ENCODE measurements around the gene TRIM63.

DNA sequence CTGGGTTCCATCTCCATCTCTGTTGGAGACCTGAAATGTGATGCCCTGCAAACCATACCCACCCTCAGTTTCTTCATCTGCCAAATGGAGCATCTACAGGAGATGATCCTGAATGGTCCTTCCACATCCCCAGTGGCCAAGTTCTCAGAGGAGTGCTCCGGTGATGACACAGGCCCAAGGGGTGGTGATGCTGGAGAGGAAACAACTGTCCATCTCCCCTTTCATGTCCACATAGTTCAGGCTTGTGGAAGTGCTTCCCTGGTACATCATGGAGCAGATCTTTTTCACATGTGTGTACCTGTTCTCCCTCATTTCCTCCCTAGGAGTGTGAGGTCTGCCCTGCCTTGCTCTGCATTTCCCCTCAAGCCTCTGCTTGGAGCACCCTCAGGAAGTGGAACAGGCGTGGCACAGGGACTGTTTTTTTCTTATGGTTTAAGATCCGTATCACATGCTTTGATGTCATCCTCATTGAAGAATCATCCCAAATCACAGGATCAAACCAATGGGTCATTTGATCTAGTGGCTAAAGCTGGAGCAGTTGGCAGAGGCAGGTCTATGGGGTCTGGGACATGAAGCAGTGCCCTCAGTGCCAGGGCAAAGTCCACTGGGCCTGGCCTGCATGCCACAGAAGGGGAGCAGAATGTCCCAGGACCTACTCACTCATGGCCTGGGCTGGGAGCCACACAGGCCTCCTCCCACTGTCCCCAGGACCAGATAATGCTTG, 8.2 kb upstream of the TRIM63 start:
- TF ChIP-seq, protein P1, sequence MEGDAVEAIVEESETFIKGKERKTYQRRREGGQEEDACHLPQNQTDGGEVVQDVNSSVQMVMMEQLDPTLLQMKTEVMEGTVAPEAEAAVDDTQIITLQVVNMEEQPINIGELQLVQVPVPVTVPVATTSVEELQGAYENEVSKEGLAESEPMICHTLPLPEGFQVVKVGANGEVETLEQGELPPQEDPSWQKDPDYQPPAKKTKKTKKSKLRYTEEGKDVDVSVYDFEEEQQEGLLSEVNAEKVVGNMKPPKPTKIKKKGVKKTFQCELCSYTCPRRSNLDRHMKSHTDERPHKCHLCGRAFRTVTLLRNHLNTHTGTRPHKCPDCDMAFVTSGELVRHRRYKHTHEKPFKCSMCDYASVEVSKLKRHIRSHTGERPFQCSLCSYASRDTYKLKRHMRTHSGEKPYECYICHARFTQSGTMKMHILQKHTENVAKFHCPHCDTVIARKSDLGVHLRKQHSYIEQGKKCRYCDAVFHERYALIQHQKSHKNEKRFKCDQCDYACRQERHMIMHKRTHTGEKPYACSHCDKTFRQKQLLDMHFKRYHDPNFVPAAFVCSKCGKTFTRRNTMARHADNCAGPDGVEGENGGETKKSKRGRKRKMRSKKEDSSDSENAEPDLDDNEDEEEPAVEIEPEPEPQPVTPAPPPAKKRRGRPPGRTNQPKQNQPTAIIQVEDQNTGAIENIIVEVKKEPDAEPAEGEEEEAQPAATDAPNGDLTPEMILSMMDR (conservative IDR thresholded peaks at IDR 0.05; ENCODE audit: low read length): no peak
- TF ChIP-seq EZH2phosphoT487 (IDR thresholded peaks at IDR 0.05; ENCODE audit: borderline replicate concordance, low read depth, low read length): no peak

Measured in OCI-LY7 (cell line).